DMS53 (cell line): ENCODE results near the gene GRK5.
A peak's percentile ranks its signal among the peaks of the same experiment; 100 is the strongest.

ENCODE experiments used
- DNase-seq: peaks from one replicate; lab custom pipeline; 2025; lab: John Stamatoyannopoulos, UW

Gene GRK5

DNA sequence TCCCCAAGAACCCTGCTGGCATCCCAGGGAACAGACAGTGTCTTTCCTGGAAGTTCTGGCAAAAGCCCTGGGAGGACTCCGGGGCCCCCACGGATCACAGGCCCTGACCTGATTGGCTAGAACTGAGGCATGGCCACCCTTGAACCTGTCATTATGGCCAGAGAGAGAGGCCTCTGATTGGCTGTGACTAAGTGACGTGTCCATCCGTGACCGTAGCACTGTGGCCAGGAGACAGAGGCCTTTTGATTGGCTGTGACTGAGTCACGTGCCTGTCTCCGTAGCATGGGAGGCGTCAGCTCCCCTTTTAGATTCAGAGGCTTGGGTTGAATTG, 171.3 kb downstream of the GRK5 start:
- no peak for DNase-seq

DNA sequence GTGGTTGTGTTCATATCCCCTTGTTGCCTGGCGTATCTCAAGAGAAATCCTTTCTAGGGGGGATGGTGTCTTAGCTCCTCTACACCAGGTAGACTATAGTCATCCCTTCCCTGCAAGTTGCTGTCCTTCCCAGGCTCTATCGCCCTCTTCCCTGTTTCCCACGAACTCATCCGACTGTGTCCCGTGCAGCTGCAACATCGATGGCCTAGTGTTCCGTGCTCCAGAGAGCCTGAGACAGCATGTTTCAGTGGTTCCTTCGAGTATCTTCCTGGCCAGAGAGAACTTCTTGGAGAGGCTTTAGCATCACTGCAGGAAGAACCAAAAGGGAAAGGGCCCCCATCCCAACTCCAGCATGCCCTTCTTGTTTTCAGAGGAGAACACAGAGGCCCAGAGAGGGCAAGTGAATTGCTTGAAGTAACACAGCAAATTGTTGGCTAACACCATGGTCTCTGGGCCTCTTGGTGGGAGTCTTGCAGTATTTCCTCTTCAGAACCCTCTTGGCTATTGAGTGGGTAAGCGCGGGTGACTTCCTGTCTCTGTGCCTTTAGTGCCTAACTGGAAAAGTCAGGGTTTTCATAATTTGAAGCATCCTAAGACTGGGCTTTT, 172.2 kb downstream of the GRK5 start:
- DNase-seq: no peak

DNA sequence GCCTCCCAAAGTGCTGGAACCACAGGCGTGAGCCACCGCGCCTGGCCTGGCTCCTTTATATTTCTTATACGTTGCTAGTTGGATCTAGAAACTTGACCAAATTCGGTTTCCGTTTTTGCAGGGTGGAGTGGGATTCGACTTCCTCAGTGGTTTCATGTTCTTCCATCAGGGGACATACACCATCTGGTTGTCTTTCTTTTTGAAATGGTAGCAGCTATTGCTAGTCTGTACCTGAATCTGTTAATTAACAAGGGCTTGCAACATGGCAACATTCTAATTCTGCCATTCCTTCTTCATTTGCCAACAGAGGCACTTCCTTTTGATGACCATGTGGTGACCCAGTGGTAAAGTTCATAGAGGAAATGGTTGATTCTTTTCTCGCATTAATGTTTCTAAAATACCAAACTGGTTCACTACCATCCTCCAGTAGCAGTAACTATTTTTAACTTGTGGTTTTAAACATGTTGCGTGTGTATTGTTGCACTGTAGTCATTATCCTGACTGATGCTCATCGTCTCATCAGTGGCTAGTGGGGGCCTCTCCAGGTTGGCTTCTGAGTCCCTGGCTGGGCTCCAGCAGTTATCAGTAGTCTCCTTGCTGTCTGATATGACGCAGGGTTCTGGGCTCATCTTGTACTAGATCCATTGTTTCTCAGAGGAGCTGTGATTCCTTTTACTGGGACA, 175.9 kb downstream of the GRK5 start:
- no peak for DNase-seq

DNA sequence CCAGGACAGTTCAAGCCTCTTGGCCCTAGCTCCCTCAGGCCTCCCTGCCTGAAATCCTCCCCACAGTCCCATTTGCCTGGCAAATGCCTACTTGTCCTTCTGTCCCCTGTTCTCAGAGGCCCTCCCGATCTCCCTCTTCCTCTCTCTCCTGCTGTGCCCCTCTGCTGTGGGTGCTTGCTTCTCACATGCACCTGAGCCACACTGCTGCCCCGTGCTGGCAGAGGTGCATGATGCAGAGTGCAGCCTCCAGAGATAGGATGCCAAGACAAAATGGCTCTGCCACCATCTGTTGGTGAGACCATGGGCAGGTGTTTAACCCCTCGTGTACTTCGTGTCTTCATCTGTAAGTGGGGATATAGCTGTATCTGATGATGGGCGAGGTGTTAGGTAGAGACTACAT, 176.8 kb downstream of the GRK5 start:
- DNase-seq: no peak

DNA sequence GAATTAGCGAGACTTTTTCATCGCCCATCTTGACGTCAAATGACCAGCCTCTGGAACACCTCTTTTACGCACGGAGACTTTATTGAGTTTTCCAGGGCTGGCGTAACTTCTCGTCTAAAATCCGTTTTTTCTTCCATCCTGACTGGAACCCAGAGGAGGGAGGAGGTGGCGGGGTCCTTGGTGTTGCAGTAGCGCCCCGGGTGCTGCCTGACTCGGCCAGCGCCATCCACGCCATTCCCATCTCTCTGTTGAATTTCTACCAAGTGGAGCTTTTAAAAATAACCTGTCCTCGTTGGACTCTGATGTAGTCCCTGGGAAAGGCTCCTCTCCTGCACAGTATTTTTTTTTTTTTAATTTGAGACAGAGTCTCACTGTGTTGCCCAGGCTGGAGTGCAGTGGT, 179.3 kb downstream of the GRK5 start:
- no peak for DNase-seq

DNA sequence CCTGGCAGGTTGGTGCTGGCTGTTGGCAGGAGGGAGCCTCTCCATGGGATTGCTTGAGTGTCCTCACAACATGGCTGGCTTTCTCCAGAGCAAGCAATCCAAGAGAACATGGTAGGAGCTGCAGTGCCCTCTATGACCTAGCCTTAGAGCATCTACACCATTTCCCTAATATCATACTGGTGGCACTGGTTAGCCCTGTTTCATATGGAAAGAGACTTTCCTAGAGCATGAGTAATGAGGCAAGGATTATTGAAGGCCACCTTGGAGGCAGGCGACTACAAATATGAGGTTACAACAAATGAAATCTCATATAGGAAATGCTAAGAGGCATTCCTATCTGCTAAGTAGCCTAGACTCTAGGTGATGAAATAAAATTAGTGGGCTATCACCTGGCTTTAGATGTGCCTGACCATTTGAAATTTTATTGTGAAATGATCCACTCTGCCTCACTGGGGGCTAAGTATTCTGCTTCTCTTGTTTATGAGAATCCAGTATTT, 181.5 kb downstream of the GRK5 start:
- DNase-seq: no peak

DNA sequence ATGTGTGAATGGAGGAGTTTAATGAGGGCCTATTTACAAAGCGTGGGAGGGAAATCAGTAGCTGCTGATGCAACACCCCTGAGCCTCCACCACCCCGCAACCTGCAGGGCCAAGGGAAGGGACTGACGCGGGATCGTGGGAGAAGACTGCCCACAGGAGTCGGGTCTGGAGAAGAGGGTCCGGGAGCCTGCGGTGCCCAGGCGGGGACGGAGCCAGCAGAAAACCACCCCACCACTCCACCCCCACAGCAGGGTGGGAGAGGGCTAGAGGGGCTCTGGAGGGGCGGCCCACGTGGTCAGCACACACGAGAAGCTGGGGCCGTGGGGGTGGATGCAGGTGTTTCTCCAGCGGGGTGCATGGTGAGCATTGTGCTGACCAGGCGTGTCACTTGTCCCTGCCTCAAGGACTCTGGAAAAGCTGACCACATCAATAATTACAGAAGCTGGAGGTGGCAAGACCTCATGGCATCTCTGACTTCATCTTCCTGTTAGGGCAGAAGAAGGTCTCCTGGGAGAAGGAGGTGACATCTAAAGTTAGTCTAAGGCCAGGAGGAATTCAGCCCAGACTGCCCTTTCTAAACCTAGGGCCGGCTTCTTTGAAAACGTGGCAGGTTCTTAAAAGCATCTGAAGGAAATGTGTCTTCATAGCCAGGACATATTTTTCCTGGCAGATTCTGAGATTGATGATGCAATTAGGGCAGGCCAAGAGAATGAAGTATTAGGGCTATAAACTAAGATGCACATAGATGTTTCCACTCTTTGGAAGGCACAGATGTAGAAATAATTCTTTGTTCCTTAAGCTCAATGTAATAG, 184.3 kb downstream of the GRK5 start:
- DNase-seq: no peak

DNA sequence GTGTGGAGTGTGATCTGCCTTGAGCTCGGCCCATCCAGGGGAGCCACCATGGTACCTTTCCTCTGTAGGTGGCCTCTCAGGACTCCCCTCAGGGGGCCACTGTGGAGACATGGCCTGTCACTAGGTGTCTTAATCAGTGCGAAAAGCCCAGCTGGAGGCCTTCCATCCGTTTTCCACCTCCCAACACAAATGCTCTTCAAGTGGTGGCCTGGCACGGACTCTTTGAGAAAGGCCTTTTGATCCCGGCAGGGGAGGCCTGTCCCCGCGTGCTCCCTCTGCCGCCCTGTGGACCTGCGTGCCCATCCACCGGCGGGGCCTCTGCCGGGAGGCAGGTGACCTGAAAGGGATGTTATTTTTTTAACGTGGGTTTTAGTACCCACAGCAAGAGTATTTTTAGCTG, 185.6 kb downstream of the GRK5 start:
- no peak for DNase-seq

DNA sequence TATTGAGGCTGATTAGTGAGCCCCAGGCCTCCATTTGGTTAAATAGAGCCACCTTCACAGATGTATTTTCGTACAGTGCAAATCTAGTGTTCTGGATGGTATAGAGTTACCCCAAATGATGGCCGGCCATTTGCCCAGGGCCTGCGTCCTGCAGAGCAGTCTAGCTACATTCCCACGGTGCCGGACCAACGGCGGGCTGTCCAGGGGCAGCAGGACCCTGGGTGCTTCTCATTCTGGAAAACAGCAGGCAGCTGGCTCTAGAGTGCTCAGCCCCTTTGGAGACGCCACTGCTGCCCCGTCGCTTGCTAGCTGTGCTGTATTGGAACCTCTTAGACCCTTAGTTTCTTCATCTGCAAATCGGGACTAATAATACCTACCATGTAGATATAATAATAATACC, 186.1 kb downstream of the GRK5 start:
- no peak for DNase-seq

DNA sequence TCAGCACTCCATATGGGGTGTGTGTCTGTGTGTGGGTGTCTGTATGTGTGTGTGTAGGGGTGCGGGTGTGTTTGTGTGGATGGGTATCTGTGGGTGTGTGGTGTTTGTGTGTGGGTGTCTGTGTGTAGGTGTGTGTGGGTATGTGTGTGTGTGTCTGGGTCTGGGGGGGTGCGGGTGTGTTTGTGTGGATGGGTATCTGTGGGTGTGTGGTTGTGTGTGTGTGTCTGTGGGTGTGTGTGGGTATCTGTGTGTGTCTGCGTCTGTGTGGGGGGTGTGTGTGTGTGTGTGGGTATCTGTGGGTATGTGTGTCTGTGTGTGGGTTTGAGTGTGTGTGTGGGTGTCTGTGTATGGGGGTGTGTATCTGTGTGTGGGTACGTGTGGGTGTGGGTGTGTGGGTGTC, 186.5 kb downstream of the GRK5 start:
- no peak for DNase-seq

DNA sequence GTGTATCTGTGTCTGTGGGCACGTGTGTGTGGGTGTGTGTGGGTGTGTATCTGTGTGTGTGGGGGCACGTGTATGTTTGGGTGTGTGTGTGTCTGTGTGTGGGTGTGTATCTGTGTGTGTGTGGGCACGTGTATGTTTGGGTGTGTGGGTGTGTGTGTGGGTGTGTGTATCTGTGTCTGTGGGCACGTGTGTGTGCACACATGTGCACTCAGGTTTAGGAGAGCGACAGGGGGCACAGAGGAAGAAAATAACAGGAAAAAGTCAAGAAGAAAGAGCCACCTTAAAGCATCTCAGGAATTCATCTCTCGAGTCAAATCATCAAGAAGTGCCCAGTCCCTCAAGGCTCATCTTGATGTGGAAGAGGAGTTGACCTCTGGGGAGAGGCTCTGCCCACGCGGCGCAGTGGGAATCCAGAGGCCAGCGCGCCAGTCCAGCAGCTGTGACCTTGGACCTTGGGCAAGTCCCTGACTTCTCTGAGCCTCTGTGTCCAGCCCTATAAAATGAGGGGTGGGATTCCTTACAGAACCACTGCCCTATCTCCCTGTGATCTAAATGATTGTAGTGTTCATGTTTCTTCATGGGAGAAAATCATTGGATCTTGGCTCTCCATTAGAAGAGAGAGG, 187.4 kb downstream of the GRK5 start:
- DNase-seq: no peak

DNA sequence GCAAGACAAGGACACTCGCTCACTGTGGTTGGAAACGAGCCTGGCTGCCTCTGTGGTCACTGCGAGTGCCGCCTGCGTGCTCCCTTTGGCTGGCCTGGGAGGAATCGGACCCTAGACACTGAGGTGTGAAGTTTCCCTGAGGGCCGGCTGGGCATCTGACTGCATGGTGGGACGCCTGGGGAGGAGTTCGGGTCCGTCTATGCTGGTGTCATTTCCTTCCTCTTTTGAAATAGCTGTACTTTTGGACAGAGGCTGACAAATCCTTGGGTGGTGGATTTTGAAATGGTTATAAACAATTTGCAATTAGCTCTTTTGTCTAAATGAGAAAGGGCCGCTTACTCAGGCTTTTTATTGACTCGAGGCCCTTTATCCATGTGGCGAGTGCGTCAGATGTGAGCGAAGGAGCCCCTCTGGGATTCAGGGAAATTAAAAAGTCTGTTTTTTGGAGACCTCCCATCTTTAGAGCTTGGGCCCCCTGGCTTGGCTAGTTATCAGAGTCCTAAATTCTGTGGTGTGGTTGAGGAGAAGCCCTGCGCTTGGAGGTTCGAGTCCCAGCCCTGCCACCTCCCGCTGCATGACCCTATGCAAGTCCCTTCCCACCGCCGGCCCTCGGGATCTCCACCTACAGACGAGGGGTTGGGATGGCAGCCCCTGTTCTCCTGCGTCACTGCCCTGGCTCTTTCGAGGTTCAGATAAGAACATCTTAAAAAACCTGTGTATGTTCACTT, 188.1 kb downstream of the GRK5 start:
- no peak for DNase-seq

DNA sequence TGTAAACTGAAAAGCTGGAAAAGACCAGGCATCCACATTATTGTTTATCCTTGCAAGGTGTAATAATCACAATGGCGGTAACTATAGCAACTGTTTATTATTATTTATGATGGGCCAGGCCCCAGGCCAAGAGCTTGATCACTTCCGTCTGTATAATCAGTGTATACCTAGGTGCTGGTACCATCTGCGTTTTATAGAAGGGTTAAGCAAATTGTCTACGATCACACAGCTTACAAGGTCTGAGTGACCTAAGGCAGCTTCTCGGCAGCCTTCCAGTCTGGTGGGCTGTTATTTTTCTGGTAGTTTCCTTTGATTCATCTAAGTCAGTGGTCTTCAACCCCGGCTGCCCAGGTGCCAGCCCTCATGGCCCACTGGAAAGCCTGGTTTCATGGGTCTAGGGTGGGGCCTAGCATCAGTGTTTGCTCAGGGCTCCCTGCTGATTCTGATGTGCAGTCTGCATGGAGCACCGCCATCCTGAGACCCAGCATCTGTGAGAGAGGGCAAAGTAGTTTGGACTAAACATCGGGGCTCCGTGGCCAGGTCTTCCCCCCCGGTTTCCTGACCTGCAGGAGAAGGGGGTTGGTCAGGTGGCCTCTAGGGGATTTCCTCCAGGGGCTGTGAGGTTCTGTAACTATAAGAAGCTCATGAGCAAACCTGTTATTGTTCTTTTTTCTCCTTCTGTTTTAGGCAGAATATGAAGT, 188.8 kb downstream of the GRK5 start:
- no peak for DNase-seq

DNA sequence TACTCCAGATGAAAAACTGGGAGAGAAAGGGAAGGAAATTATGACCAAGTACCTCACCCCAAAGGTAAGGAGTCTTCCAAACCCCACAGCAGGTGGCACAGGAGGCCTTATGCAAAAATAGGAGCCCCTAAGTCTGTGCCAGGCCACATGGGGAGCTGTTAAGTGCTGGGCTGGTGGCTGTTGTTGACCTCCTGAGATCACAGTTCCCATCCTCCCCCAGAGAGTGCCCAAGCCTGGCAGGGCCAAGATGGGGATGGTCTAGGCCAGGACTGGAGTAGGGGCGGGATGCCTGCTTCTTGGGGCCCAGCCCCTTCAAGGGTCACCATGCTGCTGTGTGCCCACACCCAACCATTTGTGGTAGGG, 189.3 kb downstream of the GRK5 start:
- DNase-seq: no peak

DNA sequence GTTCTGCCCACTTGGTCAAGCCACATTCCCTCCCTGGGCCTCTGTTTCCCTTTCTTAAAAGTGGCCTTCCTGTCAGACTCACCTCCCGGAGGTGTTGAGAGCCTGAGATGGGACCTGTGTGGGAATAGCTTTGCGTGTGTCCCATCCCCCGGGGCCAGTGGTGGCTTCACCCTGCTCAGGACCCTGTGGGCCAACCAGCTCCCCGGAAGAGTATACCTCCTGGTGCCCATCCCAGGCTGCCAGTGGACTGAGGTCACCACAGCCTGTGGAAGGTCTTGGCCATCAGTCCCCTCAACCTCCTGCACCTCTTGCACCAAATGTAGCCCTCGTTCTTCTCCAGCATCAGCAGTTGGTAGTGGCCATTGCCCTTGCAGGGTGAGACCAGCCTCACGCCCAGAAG, 190.0 kb downstream of the GRK5 start:
- no peak for DNase-seq

DNA sequence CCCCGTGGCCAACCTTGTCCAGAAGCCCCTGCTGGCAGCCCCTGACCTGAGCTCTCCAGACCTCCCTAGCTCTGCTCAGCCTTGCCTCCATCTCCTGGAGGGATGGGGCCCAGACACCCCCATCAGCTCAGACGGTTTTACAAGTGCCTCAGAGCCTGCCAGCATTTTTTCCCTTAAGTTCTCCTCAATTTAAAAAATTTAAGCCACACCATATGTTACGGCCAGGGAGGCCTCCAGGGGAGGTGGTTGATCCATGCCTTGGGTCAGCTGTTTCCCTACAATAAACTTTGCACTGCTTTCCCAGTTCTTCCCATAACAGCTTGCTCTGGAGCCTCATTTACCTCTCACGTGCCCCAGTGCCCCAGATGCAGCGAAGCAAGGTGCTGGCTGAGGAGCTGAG, 191.6 kb downstream of the GRK5 start:
- DNase-seq: no peak

DNA sequence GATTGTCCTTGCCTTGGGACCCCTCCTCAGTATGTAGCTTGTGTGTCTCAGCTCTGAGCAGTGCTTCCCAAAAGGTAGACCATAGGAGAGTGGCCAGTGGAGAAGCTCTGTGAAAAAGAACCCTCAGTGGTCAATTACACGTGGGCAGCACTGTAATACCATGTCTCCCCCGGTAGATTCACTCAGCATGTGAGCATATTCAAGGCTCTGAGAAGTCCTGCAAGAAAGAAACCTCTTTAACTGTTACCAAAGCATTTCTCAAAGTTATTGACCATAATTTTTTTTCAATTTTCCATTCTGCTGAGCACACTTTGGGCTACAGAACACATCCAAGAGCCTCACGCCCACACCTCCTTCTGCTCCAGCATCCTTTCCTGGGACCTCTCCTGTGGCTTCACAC, 192.1 kb downstream of the GRK5 start:
- DNase-seq: no peak

DNA sequence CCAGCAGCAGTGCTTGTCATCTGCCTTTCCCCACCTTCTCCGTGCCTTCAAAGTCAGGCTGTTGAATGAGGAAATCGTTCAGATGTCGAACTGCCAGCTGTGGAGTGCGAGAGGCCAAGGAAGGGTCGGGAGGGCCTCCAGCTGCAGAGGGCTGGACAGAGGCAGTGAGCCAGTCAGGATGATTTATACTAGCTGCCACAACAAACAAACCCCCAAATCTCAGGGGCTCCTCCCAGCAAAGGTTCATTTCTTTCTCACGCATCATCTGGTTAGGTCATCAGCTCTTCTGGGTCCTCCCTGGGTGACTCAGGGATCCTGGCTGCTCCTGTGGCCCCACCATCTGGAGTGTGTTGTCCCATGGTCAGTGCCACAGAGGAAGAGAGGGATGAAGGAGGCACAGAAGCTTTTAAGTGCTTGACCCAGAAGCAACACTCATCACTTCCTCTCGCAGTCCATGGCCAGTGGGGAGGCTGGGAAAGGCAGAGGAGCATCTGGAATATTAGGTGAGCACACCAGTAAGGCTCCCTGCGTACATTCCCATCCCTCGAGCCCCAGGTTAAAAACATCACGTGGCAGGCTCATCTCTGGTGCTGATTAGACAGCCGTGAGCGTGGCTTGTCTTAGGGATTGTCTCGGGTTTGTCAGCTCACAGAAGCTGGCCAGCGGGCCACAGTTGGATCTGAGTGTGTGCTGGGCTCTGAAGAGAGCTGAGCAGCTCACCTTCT, 194.5 kb downstream of the GRK5 start:
- DNase-seq: peak; percentile 64

DNA sequence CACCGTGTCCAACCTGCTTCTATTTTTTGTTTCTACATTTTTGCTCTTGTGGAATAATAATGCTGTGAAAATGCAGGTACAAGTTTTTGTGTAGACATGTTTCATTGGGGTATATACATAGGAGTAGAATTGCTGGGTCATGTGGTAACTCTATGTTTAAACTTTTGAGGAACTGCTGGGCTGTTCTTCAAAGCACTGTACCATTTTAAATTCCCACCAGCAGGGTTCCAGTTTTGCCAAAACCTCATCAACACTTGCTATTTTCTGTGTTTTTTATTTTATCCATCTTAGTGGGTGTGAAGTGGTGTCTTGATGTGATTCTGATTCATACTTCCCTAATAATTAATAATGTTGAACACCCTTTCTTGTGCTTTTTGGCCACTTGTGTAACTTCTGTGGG, 196.6 kb downstream of the GRK5 start:
- no peak for DNase-seq

DNA sequence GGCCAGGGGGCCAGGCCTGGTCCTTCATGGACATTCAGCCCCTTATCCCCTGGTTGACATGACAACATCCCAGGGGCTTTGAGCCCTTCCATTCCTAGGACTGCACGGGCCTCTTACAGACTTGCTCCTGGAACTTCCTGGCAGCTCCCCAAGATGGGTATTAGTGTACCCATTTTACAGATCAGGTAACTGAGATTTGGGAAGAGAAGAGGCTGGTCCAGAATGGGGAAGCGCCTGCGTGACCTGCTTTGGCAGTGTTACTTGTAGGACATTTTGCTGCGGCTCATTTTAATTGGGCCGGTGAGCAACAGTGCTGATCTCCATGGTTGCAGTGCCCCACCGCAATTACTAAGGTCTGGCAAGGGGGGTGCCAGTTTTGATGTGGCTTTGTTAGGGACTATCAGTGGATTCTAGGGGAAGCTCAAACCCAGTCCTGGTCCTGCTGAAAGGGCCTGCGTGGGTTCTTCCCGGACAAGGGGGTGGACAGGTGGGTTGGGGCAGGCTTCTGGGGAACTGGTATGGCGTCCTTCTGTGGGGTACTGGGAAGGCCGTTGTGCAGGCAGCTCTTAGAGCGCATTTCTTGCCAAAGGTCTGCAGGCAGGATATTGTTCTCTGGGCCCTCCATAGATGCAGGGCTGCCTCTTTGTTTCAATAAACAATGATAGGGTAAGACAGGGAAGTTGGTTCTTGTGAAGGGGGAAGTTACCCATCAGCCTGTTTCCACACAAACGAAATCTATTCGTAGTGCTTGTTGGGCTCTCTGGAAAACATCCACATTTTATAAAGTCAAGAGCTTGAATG, 197.5 kb downstream of the GRK5 start:
- no peak for DNase-seq
